Activated CD8-positive, alpha-beta T cell treated with anti-CD3 and anti-CD28 coated beads for 36 hours (primary cell): ENCODE measurements around the gene RIC3. TPM values are rescaled to one million over a fixed set of nuclear protein-coding genes. Genes with fewer than 3 reads are reported as not detected.

Experiments used
- ATAC-seq: fragments of 200-7000 bp; cut with Tn5 transposase; one replicate; pipeline ENCODE4 v1.10.0; 2021; ENCODE audit warnings: mild to moderate bottlenecking, moderate library complexity
- CTCF ChIA-PET: fragments of 350-600 bp; sonication (Branson Sonifier 250); formaldehyde crosslinking; loops from one replicate; lab custom pipeline; 2021; ENCODE audit warnings: antibody characterized with exemption; lab: Charles Lee
- POLR2A ChIA-PET: fragments of 350-600 bp; sonication (Branson Sonifier 250); formaldehyde crosslinking; loops from one replicate; lab custom pipeline; 2021; ENCODE audit warnings: antibody characterized with exemption; lab: Charles Lee
- DNase-seq: peaks from one replicate; pipeline ENCODE4 v3.0.0-alpha.2; 2020
- H3K27ac Mint-ChIP-seq: one replicate; pipeline ENCODE4 v1.8.0; 2021; ENCODE audit warnings: mild to moderate bottlenecking, mixed read lengths
- H3K27me3 Mint-ChIP-seq: one replicate; pipeline ENCODE4 v1.8.0; 2021; ENCODE audit warnings: mixed read lengths
- H3K36me3 Mint-ChIP-seq: one replicate; pipeline ENCODE4 v1.8.0; 2021; ENCODE audit warnings: low read depth, mixed read lengths
- H3K4me1 Mint-ChIP-seq: one replicate; pipeline ENCODE4 v1.8.0; 2021; ENCODE audit warnings: low read depth, mixed read lengths
- H3K4me3 Mint-ChIP-seq: one replicate; pipeline ENCODE4 v1.8.0; 2021; ENCODE audit warnings: mild to moderate bottlenecking, moderate library complexity, mixed read lengths
- H3K9me3 Mint-ChIP-seq: one replicate; pipeline ENCODE4 v1.8.0; 2021; ENCODE audit warnings: mixed read lengths
- CTCF ChIP-seq: fragments of 200-600 bp; IDR thresholded peaks from one replicate; pipeline ENCODE4 v1.8.0; 2022; ENCODE audit warnings: antibody characterized with exemption, mild to moderate bottlenecking
- intact Hi-C: fragments of 100-400 bp; cut with micrococcal nuclease; formaldehyde crosslinking; loops from one replicate; pipeline ENCODE4 v1.10.0; 2022
- total RNA-seq, 2 experiments: library from RNA; stranded (reverse); gene quantifications; one replicate each; pipeline ENCODE4 v1.2.3, GENCODE V29; 2021

RIC3 gene
- total RNA-seq, 2 experiments from 2014 or later: 7.6 to 7.7 TPM

- Mint-ChIP-seq H3K36me3 (no peaks in the 10 kb centered on the region), H3K27ac (no peak overlapping the region), H3K27me3 (peaks cover 8% of the 10 kb centered on the region), H3K4me1 (no peaks in the 10 kb centered on the region), H3K4me3 (no peak overlapping the region), H3K9me3 (no peaks in the 10 kb centered on the region)
- TF ChIP-seq CTCF: no peak
- DNase-seq: no peak
- ChIA-PET CTCF (interaction anchor here (0.7 to 1.1 kb wide), 3 partner anchors 11 to 60 kb away, joined by 3 to 4 read pairs (median 3); no protein-coding TSS in a partner anchor), POLR2A (interaction anchor here (1.5 kb wide), 1 partner anchor 11 kb away, joined by 3 read pairs; no protein-coding TSS in a partner anchor)
- ATAC-seq: no peak
- intact Hi-C loops: no loop called here
These were observed 102.6 kb downstream of the RIC3 start for GRCh38 chr11:8066036-8066910.

GRCh38 chr11:8065031-8065430 lies 103.8 kb downstream of the RIC3 start:
- intact Hi-C loops: no loop called here
- ChIA-PET CTCF (interaction anchor here (1.1 kb wide), 1 partner anchor 59 kb away, joined by 4 read pairs; no protein-coding TSS in a partner anchor), POLR2A (no interaction called here)
- ATAC-seq: no peak
- Mint-ChIP-seq H3K27ac (no peak overlapping the region), H3K27me3 (peaks cover 8% of the 10 kb centered on the region), H3K9me3 (no peaks in the 10 kb centered on the region), H3K36me3 (no peaks in the 10 kb centered on the region), H3K4me3 (no peak overlapping the region), H3K4me1 (no peaks in the 10 kb centered on the region)
- no peak for TF ChIP-seq CTCF
- DNase-seq: no peak

DNA sequence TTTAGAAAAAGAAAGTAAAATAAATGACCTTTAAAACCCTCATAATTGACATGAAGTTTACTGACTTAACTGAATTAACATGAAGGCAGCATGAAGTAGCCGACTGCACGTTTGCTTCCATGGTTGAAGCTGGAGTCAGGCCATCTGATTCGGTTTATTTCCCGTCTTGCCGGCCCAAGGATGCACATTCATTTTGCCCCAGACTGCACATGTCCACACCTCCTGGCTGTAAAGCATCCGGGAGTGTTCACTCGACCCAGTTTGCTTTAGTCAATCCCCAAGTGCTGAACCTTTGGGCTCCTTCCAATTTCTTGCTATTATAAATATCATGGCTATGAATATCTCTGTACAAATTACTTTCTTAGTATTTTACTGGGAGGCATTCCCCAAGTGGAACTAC lies 105.5 kb downstream of the RIC3 start:
- ATAC-seq: no peak
- no peaks in the 10 kb centered on the region for H3K9me3 Mint-ChIP-seq
- peaks cover 5% of the 10 kb centered on the region for H3K27me3 Mint-ChIP-seq
- intact Hi-C loops: no loop called here
- no peak for TF ChIP-seq CTCF
- no peak overlapping the region for H3K27ac Mint-ChIP-seq
- ChIA-PET CTCF (interaction anchor here (1.7 kb wide), 1 partner anchor 36 kb away, joined by 5 read pairs; no protein-coding TSS in a partner anchor), POLR2A (no interaction called here)
- no peaks in the 10 kb centered on the region for H3K4me1 Mint-ChIP-seq
- no peaks in the 10 kb centered on the region for H3K36me3 Mint-ChIP-seq
- no peak overlapping the region for H3K4me3 Mint-ChIP-seq
- DNase-seq: no peak

DNA sequence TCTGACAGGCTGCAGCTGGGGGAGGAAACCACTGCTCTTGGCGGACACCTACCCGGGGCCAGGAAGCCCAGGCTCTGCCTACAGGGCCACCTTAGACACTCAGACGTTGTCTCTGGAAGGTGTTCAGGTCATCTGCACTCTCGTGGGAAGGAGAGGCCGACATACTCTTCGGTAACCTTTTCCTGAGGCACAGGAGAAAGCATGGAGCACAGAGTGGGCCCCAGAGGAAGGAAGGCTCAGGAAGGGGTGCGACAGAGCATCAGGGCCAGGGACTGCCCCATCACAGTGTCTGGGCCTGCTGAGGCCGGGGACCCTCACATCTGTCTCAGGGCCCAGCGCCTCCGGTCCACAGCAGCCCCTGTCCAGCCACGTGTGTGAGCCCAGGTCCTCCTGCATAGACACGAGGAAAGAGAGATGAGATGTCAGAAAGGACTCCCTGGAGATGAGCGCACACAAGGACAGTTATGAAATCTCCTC lies 106.0 kb downstream of the RIC3 start:
- intact Hi-C loops: no loop called here
- Mint-ChIP-seq H3K36me3 (no peaks in the 10 kb centered on the region), H3K4me1 (no peaks in the 10 kb centered on the region), H3K27ac (no peak overlapping the region), H3K9me3 (no peaks in the 10 kb centered on the region), H3K27me3 (peaks cover 2% of the 10 kb centered on the region), H3K4me3 (no peak overlapping the region)
- no peak for TF ChIP-seq CTCF
- CTCF ChIA-PET: interaction anchor here (1.7 kb wide), 1 partner anchor 37 kb away, joined by 5 read pairs; no protein-coding TSS in a partner anchor
- no peak for DNase-seq
- ATAC-seq: no peak
- POLR2A ChIA-PET: no interaction called here
